Ovary (tissue), 3 donors: ENCODE results near the gene HSCB.

Experiments used
- POLR2A ChIP-seq: fragments of 450-650 bp; IDR thresholded peaks from one replicate; pipeline ENCODE4 v1.6.1; 2017; ENCODE audit warnings: antibody characterized with exemption, mild to moderate bottlenecking, moderate library complexity
- TF ChIP-seq, protein P1 (sequence below), 3 donors: fragments of 450-650 bp in 2 of 3; fragments of 200-600 bp in 1 of 3; IDR thresholded peaks; one replicate each; pipeline versions ENCODE4 v1.5.1 to v1.8.0; 2016 to 2022; ENCODE audit warnings: antibody characterized with exemption in 3 of 3, mild to moderate bottlenecking in 1 of 3
- donor health status: DM: no; HTN: no; CAD: no.

- TF ChIP-seq, protein P1, sequence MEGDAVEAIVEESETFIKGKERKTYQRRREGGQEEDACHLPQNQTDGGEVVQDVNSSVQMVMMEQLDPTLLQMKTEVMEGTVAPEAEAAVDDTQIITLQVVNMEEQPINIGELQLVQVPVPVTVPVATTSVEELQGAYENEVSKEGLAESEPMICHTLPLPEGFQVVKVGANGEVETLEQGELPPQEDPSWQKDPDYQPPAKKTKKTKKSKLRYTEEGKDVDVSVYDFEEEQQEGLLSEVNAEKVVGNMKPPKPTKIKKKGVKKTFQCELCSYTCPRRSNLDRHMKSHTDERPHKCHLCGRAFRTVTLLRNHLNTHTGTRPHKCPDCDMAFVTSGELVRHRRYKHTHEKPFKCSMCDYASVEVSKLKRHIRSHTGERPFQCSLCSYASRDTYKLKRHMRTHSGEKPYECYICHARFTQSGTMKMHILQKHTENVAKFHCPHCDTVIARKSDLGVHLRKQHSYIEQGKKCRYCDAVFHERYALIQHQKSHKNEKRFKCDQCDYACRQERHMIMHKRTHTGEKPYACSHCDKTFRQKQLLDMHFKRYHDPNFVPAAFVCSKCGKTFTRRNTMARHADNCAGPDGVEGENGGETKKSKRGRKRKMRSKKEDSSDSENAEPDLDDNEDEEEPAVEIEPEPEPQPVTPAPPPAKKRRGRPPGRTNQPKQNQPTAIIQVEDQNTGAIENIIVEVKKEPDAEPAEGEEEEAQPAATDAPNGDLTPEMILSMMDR (IDR thresholded peaks at IDR 0.05): no peak
- TF ChIP-seq POLR2A: no peak
Measured at GRCh38 chr22:28792491-28793383, 50.9 kb downstream of the HSCB start.
